HG02973 (cell line): ENCODE results near the gene KIF13A.
"Not testable (repeated sequence)": the region's sequence is repeated elsewhere in the genome, so short reads cannot be mapped to it uniquely, and the experiment has no call there.

ENCODE experiments used
- ATAC-seq: cut with Tn5 transposase; IDR thresholded peaks from one replicate; pipeline ENCODE4 v1.9.1; 2021; ENCODE audit warnings: moderate library complexity; ENCODE audit not compliant: unreplicated experiment

The KIF13A gene

GRCh38 chr6:17904491-17905120 is 82.8 kb downstream of the KIF13A start:
- ATAC-seq, result no peak

- no peak for ATAC-seq
These were observed 84.5 kb downstream of the KIF13A start for GRCh38 chr6:17902974-17903373.

DNA sequence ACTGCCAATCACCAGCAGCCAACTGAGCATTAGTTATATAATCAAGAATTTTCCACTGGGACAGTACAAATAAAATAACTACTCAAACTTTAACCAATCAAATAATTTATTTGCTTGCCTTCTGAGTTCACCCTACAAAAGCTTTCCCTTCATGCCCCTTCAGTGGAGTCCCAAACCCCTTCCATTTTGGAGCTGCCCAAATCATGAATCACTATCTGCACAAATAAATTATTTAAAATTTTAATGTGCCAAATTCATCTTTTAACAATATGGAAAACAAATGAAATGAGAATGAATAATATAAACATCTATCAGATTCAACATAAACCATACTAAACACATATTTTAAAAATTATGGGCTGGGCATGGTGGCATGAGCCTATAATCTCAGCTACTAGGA is 85.9 kb downstream of the KIF13A start:
- ATAC-seq, result no peak

DNA sequence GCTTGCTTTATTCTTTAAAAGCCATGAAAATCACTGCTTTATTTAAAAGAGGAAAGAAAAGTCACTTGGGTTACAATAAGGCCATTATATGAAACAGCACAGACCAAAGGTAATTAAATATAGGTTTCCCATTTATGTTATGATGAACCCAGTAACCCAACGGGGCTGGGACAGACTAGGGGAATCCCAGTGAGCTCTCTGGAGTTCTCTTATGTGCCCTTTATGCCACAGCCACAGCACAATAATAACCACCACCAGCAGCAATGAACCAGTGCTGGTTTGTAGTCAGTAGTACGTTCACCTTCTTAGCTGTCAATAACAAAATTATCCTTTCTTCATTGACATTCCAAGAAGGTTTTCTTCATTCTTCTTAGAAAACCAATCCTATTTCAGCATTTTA is 87.4 kb downstream of the KIF13A start:
- ATAC-seq, result no peak

DNA sequence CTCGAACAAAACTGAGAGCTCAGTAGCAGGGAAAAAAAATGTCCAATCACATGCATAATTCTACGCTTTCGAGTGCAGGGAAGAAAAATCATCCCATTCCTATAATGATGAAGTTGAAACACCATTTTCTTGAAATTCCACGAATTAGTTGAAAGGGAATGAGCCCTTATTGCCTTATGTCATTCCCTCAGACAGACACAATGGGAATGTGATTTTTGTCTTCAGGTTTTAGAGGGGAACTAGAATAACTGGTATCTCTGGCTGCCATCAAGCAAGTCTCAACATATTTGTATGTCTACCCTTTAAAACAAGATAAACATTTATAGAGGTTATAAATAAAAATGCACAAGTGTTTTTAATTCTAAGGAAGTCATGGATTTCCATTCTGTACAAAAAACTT is 87.9 kb downstream of the KIF13A start:
- ATAC-seq, result no peak

DNA sequence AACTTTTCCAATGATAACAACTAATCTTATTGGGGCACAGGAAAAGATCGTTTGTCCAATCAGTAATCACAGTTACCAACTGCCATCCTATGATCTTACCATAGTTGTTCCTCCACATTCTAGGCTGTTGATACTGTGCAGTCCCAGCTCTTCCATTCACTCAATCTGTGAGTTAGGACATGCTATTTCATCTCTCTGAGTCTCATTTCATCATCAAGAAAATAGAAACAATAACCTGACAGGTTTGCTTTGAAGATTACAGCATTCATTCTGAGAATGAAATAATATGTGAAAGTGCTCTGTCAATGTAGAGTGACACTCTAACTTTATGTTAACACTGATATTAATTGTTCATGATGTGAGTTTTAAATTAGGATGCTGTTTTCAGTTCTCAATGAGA is 89.8 kb downstream of the KIF13A start:
- ATAC-seq, result no peak

GRCh38 chr6:17894905-17895304 is 92.5 kb downstream of the KIF13A start:
- no peak for ATAC-seq

GRCh38 chr6:17894191-17894590 is 93.2 kb downstream of the KIF13A start:
- no peak for ATAC-seq

DNA sequence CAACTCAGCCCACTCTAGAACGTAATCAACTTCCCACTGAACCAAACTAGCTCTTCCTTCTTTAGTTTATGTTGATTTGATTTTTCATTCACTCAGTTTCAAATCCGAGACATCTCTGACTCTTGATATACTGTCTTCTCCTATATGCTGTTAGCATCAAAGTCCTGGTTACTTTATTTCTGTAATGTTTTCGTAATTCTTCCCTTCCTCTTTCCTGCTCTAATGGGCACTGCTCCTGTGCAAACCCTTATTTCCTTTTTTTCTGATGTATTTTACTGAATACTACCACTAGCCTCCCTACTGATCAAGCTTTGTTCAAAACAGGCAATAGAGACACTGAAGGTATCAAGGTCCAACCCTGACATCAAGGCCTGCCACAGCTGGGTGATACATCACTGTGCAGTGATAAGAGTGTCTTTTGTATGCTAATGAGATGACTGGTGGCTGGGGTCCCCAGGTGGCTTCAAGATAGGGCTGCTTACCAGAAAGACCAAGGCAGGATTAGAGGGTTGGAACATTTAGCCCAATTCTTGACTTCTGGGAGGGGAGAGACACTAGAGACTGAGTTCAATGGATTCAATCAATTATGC is 95.2 kb downstream of the KIF13A start:
- no peak for ATAC-seq

DNA sequence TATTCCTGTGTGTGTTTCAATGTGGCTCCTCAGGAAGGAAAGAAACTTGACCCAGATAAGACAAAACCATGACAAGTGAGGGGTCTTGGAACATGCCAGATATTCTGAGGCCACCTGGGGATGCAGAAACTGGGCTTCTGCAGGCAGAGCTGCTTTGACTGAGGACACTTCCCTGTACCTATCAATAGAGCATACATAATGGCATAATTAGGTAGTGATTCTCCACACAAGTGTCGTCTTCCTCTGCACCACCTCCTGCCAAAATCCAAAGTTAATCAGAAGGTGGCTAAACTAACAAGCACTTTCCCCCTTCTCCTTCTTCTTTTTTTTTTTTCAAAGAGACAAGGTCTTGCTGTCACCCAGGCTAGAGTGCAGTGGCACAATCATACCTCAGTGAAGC is 97.1 kb downstream of the KIF13A start:
- ATAC-seq, result no peak

DNA sequence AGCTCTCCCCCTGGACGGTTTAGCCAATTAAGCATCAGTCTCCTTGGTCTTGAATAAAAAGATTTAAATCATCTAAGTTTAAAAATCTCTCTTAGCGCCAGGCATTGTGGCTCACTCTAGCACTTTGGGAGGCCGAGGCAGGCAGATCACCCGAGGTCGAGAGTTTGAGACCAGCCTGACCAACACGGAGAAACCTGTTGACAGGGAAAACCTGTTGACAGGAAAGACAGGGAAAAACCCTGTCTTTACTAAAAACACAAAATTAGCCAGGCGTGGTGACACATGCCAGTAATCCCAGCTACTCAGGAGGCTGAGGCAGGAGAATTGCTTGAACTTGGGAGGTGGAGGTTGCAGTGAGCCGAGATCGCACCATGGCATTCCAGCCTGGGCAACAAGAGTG is 97.7 kb downstream of the KIF13A start:
- not testable (repeated sequence) for ATAC-seq

GRCh38 chr6:17886891-17887290 is 100.5 kb downstream of the KIF13A start:
- no peak for ATAC-seq

GRCh38 chr6:17885889-17886576 is 101.4 kb downstream of the KIF13A start:
- ATAC-seq, result no peak

- peak; percentile 83 for ATAC-seq
These were observed 102.6 kb downstream of the KIF13A start for GRCh38 chr6:17884498-17885478.

DNA sequence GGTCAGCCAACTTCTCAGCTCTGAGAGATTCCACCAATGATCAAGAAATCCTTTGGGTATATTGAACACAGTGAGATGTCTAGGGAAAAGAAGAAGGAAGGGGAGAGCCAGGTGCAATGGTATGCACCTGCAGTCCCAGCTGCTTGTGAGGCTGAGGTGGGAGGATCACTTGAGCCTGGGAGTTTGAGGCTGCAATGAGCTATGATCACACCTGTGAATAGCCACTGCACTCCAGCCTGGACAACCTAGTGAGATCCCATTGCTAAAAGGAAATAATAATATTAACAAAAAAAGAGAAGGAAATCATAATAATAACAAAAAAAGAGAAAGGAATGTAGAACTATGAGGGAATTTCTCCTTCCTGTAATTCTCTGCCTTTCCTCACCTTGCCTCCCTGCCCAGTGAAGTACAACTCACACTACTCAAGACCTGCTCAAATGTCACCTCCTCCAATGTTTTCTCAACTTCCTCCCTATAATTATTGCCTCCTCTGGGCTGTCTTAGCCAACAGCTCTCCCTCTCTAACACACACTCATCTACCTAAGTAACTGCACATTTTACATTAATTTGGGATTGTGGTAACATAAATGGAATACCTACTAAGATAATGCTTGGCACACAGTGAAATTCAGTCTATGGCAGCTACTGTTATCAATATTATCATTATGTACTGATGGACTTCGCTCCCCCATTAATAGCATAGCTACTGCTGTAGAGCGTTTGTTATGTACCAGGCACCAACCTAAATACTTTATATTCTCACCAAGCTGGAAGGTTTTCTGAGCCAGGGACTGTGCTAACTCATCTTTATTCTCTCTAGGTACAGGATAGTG is 103.6 kb downstream of the KIF13A start:
- peak; percentile 1 for ATAC-seq

- ATAC-seq, result no peak
These were observed 106.2 kb downstream of the KIF13A start for GRCh38 chr6:17881085-17881858.

- ATAC-seq, result no peak
These were observed 108.3 kb downstream of the KIF13A start for GRCh38 chr6:17879184-17879583.

- ATAC-seq, result no peak
These were observed 108.7 kb downstream of the KIF13A start for GRCh38 chr6:17878734-17879133.

DNA sequence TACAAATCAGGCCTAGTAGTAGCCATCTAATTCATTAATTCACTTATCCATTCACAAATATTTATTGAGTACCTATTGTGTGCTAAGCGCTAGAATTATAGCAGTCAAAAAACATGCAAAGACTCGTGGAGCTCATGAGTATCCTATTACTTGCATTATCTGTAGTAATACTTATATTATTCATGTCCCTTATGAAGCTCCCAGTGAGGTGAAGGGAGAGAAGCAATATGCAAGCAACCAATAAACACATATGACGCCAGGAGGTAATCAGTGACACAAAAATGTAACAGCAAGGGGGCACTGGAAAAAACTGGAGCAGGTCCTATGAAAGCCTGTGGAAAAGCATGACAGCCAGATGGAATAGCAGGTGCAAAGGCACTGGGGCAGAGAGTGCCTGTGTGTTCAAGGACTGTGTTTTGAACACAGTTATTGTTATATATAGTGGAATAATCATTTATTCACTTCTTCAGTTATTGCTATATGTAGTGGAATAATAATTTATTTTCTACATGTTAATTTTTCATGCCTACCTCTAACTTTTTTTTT is 109.5 kb downstream of the KIF13A start:
- ATAC-seq, result no peak
